Upper lobe of left lung (tissue), 4 donors: ENCODE measurements around the gene CLPTM1L.
"Not testable (repeated sequence)": the region's sequence is repeated elsewhere in the genome, so short reads cannot be mapped to it uniquely, and the experiment has no call there.

ENCODE experiments used
- POLR2AphosphoS5 ChIP-seq, 2 donors: sonication (generic); formaldehyde crosslinking; IDR thresholded peaks; one replicate each; pipeline ENCODE4 v1.5.1; 2017; ENCODE audit warnings: antibody characterized with exemption in 2 of 2
- TF ChIP-seq, protein P1 (sequence below), 6 experiments: fragments of 450-650 bp in 4 of 6; fragments of 200-600 bp in 2 of 6; sonication (generic) in 2 of 6; IDR thresholded peaks; one replicate each; pipeline ENCODE4 v1.5.1; 2016 to 2019; ENCODE audit warnings: antibody characterized with exemption in 6 of 6

DNA sequence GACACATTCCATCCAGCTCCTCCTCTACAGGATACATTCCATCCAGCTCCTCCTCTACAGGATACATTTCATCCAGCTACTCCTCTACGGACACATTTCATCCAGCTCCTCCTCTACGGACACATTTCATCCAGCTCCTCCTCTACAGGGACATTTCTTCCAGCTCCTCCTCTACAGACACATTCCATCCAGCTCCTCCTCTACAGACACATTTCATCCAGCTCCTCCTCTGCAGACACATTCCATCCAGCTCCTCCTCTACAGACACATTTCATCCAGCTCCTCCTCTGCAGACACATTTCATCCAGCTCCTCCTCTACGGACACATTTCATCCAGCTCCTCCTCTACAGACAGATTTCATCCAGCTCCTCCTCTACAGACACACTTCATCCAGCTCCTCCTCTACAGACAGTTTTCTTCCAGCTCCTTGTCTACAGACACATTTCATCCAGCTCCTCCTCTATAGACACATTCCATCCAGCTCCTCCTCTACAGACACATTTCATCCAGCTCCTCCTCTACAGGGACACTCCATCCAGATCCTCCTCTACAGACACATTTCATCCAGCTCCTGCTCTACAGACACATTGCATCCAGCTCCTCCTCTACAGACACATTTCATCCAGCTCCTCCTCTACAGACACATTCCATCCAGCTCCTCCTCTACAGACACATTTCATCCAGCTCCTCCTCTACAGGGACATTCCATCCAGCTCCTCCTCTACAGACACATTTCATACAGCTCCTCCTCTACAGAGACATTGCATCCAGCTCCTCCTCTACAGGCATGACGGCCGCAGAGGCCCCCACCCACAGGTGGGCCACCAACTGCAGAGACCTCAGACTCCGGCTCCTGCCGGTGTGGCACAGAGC is 16.4 kb downstream of the CLPTM1L start:
- TF ChIP-seq, protein P1, sequence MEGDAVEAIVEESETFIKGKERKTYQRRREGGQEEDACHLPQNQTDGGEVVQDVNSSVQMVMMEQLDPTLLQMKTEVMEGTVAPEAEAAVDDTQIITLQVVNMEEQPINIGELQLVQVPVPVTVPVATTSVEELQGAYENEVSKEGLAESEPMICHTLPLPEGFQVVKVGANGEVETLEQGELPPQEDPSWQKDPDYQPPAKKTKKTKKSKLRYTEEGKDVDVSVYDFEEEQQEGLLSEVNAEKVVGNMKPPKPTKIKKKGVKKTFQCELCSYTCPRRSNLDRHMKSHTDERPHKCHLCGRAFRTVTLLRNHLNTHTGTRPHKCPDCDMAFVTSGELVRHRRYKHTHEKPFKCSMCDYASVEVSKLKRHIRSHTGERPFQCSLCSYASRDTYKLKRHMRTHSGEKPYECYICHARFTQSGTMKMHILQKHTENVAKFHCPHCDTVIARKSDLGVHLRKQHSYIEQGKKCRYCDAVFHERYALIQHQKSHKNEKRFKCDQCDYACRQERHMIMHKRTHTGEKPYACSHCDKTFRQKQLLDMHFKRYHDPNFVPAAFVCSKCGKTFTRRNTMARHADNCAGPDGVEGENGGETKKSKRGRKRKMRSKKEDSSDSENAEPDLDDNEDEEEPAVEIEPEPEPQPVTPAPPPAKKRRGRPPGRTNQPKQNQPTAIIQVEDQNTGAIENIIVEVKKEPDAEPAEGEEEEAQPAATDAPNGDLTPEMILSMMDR (IDR thresholded peaks at IDR 0.05): not testable (repeated sequence)
- TF ChIP-seq POLR2AphosphoS5 (IDR thresholded peaks at IDR 0.05): not testable (repeated sequence)
